ENCODE measurements around the gene SPEG.

DNA sequence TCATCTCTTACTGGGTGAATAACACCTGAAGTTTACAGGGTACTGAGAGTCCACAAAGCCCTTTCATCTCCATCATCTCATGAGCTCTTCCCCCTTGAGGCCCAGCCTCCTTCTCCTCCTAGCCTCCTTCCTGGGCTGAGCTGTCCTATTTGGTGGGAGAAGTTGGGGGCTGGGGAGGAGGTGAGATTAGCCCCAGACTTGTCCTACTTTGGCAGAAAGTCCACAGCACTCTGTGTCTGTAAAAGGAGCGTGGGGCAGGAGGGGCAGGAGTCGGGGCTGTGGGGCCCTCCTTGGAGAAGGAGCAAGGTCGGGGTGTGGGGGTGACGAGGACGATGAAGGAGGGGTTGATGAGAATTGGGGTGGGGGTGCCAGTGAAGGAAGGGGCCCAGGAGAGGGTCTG is 26.4 kb upstream of the SPEG start:
- TF ChIP-seq, protein P1, sequence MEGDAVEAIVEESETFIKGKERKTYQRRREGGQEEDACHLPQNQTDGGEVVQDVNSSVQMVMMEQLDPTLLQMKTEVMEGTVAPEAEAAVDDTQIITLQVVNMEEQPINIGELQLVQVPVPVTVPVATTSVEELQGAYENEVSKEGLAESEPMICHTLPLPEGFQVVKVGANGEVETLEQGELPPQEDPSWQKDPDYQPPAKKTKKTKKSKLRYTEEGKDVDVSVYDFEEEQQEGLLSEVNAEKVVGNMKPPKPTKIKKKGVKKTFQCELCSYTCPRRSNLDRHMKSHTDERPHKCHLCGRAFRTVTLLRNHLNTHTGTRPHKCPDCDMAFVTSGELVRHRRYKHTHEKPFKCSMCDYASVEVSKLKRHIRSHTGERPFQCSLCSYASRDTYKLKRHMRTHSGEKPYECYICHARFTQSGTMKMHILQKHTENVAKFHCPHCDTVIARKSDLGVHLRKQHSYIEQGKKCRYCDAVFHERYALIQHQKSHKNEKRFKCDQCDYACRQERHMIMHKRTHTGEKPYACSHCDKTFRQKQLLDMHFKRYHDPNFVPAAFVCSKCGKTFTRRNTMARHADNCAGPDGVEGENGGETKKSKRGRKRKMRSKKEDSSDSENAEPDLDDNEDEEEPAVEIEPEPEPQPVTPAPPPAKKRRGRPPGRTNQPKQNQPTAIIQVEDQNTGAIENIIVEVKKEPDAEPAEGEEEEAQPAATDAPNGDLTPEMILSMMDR (IDR thresholded peaks at IDR 0.05): no peak
- TF ChIP-seq POLR2A (IDR thresholded peaks at IDR 0.05) (no peak), POLR2AphosphoS5 (IDR thresholded peaks at IDR 0.05) (peak; percentile 28)

All from prostate gland (tissue), 2 donors.